Adipose tissue (tissue), 3 donors: ENCODE data around the gene GJB2. TPM values are rescaled to one million over a fixed set of nuclear protein-coding genes. Genes with fewer than 3 reads are reported as not detected.

Experiments used
- H3K27ac ChIP-seq: one replicate; pipeline ENCODE4 v1.5.1; 2013; ENCODE audit warnings: low read depth, low read length
- WGBS, 3 donors: extraction: QIAGEN DNeasy Blood & Tissue Kit; methylation state at CpG; one replicate each; pipeline ENCODE4 v1.1.7; 2013; 5-methylcytosine and 5-hydroxymethylcytosine counted together
- polyA plus RNA-seq, 3 donors: library from polyadenylated mRNA; stranded (reverse); fragments of 200-250 nt; gene quantifications; one replicate each; pipeline ENCODE4 v1.2.3, GENCODE V29; 2013
- donor health status: healthy with polysubstance abuse.
- donor health status: Bipolar disorder and iron deficiency.
- donor health status: healthy.

Gene GJB2
- 1 to 10 TPM in 1 of 3 donors, under 1 TPM in 2; 0.34 to 2.4 (median 0.83) TPM for polyA plus RNA-seq

- H3K27ac ChIP-seq, result no peak within 1 kb of the TSS
- WGBS, 3 donors, result 0 to 2% (median 0%) methylated on average over 14 to 39 of the region's 39 CpGs
Measured at GRCh38 chr13:20192836-20193161, at the start of gene GJB2. TSS of gene GJB2 (minus strand) at chr13:20192938. CDS start at chr13:20189581, 3,357 bp downstream.

GRCh38 chr13:20241593-20241992, 48.9 kb upstream of the GJB2 start:
- H3K27ac ChIP-seq, result no peak overlapping the region
- 59 to 84% (median 68%) methylated on average over 2 of the region's 2 CpGs for WGBS, 3 donors

- WGBS, 3 donors, result 65 to 84% (median 80%) methylated on average over 6 of the region's 6 CpGs
- no peak overlapping the region for H3K27ac ChIP-seq
Measured at GRCh38 chr13:20239748-20240147, 47.0 kb upstream of the GJB2 start.

DNA sequence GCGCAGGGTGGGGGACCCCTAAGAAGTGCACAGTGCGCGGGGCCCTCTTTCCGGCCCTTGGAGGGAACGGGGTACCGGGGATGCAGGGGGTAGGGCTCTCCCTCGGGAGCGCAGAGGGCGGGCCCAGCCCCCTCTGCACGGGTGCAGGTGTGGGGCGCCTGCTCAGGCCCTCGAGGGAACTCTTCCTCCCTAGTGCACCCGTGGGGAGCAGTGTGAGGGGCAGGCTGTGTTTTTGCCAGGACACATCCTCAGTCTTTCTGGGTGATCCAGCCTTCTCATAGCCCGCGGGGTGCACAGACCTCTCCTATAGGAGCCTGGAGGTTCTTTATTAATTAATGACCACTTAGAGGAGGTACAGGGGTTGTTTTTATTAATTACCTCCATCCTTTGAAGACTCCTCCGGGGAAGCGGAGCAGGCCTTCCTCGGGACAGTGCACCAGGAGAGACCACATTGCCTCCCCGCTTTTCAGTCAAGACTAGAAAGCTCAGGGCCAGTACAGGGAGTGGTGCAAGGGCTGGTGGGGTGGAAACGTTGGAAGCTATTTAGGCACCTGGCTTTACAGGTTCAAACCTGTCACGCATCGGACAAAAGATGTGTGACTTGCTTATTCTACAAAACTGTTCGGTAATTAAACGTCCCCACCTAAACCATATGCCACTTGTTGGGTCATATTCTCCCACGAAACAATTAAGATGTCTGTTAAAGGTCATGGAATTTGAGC, 40.0 kb upstream of the GJB2 start:
- H3K27ac ChIP-seq, result no peak overlapping the region
- 34 to 39% (median 37%) methylated on average over 23 to 25 of the region's 25 CpGs for WGBS, 3 donors

- no peak within 1 kb of the TSS for H3K27ac ChIP-seq
- 1 to 2% (median 2%) methylated on average over 65 to 85 of the region's 85 CpGs for WGBS, 3 donors
Measured at GRCh38 chr13:20231839-20232555, 39.3 kb upstream of the GJB2 start, which contains the start of gene GJB6. TSS of gene GJB6 (minus strand) at chr13:20232319. CDS start at chr13:20223480, 8,839 bp downstream.

DNA sequence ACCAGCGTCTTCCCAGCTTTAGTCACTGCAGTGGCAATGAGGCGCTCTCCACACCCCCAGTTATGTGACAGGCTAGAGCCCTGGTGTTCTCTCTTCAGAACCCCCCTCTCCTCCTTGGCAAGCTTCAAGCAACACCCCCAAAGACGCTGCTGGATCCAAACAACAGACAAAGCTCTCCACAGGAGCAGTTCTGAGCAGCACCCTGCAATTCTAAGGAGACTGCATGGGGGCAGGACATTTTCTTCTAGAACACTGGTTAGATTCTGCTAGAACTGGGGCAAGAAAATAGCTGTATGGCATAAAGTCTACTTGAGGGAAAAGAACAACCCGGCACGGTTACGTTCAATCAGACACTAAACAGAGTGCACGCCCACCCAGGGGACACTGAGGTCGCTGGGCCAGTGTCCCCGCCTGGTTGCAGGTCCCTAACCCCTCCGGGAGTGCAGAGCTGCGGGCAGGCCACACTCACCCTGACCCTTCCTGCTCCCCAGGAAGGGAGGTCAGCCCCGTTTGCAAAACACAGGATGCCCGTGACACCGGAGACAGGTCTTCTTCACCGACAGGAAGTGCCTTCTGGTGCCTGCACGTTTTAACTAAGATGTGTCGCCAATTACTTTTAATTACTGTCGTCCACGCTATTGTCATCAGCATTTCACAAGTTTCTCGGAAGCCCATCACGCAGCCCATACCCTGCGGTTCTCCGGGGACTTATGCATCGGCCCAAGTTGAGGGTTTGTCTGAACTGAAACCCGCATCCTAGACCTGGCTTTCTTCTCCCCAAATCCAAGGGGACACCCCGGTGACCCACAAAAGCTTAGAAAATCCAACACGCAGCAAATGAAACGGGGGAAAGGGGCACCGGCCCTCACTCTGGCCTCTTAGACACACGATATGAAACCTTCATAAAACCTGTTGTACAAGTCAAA, 38.4 kb upstream of the GJB2 start:
- H3K27ac ChIP-seq, result no peak overlapping the region
- WGBS, 3 donors, result 26 to 31% (median 30%) methylated on average over 30 of the region's 30 CpGs

- H3K27ac ChIP-seq, result no peak overlapping the region
- 53 to 62% (median 56%) methylated on average over 6 of the region's 6 CpGs for WGBS, 3 donors
Measured at GRCh38 chr13:20227730-20228129, 35.0 kb upstream of the GJB2 start.

GRCh38 chr13:20227288-20227687, 34.5 kb upstream of the GJB2 start:
- 78 to 90% (median 88%) methylated on average over 8 of the region's 8 CpGs for WGBS, 3 donors

DNA sequence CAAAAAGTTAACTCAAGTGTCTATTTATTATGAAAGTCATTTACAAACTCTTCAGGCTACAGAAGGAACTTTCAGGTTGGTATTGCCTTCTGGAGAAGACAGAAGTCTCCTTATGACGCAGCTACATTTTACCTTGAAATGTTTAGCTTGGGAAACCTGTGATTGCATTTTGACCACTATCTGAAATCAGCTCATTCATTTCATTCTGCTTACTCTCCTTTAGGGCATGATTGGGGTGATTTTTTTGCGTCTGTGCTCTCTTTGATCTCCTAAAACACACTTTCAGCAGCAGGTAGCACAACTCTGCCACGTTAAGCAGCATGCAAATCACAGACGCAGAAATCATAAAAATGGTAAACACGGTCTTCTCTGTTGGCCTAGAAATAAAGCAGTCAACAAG, 29.8 kb upstream of the GJB2 start:
- 68 to 72% (median 69%) methylated on average over 5 of the region's 5 CpGs for WGBS, 3 donors
- no peak overlapping the region for H3K27ac ChIP-seq

More at GRCh38 chr13:20227288-20227687, 34.5 kb upstream of the GJB2 start:
- no peak overlapping the region for H3K27ac ChIP-seq

GRCh38 chr13:20221772-20222171, 29.0 kb upstream of the GJB2 start:
- 50 to 73% (median 58%) methylated on average over 6 of the region's 6 CpGs for WGBS, 3 donors
- H3K27ac ChIP-seq, result no peak overlapping the region

DNA sequence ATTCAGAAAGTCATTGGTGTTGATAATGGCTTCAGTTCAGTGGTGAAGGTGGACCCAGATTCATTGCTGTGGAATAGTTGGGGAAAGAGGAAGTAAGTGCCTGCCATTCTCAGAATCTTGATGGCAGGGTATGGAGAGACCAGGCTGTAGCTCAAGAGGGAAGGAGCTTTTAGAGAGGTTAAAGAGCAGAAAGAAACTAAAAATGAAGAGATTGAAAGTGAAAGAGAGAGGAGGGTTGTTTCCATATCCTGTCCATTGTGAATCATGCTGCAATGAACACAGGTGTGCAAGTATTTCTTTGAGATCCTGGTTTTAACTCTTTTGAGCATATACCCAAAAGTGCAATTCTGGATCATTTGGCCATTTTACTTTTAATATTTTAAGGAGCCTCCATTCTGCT, 26.8 kb upstream of the GJB2 start:
- H3K27ac ChIP-seq, result no peak overlapping the region

DNA sequence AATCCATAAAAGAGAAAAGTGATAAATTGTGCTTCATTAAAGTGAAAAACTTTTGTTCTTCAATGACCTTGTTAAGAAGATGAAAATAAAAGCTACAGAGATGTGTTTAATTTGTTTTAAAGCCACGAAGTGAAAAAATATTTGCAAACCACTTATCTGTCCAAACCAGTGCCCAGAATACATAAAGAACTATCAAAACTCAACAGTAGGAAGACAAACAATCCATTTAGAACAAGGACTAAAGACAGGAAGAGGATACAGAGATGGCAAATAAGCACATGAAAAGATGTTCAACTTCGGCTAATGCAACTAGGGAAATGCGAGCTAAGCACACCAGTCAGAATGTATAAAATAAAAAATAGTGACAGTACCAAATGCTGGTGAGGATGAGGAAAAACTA, 24.4 kb upstream of the GJB2 start:
- no peak overlapping the region for H3K27ac ChIP-seq
- 48 to 68% (median 66%) methylated on average over 3 of the region's 3 CpGs for WGBS, 3 donors

DNA sequence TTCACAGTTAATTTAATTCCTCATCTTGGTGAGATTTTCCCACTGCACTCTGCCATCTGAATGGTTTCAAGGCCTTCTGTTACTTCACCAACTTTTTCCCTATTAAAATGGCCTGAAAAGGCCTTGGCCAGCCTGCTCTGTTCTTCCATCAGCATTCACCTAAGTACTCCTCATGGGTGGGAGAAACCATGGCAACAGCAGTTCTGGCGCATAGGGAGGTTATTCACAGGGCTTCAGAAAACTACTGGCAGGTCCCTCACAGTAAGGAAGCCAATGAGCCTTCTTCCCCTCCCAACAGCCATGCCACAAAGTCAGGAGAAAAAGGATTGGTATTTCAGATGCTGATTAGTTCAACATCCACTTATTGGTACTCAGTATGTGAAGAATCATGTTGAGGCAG, 17.2 kb upstream of the GJB2 start:
- H3K27ac ChIP-seq, result no peak overlapping the region

GRCh38 chr13:20206698-20207235, 14.0 kb upstream of the GJB2 start:
- no peak overlapping the region for H3K27ac ChIP-seq
- 70 to 72% (median 71%) methylated on average over 16 of the region's 16 CpGs for WGBS, 3 donors

More for the DNA sequence above, 17.2 kb upstream of the GJB2 start:
- WGBS, 3 donors, result 64 to 85% (median 85%) methylated on average over 1 of the region's 1 CpG

DNA sequence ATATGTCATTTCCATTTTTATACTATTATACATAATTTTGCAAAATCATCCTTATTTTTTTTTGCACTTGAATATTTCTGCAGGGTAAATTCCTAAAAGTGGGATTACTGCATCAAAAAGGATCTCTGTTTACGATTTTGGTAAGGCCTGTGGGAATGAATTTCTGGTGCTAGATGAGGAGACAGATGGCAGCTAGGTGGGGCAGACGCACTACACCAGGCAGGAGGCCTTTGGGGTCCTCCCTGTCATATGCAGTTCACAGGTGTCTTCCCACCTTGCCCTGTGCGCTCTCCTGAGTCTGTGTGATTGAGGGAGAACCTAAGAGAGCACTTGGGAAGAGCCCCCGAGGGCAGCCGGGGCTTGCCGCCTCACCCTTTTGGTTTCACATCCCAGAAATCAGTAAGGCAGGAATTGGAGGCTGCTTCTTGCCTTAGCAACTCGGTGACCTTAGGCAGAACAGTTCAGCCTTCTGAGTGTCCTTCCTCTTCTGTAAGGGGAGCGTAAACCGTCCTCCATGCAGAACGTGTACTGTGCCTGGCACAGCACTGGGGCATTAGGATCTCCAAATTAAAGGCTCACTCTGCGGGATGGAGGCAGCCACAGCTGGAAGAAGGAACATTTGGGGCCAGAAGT, 13.4 kb upstream of the GJB2 start:
- WGBS, 3 donors, result 79 to 81% (median 79%) methylated on average over 11 of the region's 11 CpGs
- H3K27ac ChIP-seq, result no peak overlapping the region

- WGBS, 3 donors, result 76 to 86% (median 79%) methylated on average over 1 of the region's 1 CpG
- H3K27ac ChIP-seq, result no peak overlapping the region
Measured at GRCh38 chr13:20198781-20199180, 6.0 kb upstream of the GJB2 start.

DNA sequence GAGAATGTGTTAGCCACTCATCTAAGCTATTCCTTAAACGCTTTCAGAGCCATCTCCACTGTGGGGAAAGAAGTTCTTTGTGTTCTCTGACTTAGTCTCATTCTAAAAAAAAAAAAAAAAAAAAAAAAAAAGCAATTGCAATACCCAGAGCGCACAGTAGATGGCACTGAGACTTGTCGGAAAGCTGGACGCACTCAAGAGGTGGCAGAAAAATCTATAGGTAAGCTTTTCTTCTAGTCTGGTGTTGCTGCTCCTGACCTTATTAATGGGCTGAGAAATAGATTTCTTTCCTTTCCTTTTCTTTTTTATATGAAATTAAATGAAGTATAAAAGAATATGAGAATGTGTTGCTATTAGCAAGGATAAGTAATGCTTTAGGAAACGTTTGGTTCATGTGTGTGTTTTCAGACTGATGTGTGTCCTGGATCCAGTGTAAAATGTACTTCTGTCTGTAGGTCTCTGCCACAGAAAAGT, 4.7 kb upstream of the GJB2 start:
- no peak overlapping the region for H3K27ac ChIP-seq
- WGBS, 3 donors, result 6 to 12% (median 11%) methylated on average over 5 of the region's 5 CpGs

- 61 to 64% (median 62%) methylated on average over 8 of the region's 8 CpGs for WGBS, 3 donors
Measured at GRCh38 chr13:20195801-20196200, 3.1 kb upstream of the GJB2 start.

More at GRCh38 chr13:20195801-20196200, 3.1 kb upstream of the GJB2 start:
- no peak overlapping the region for H3K27ac ChIP-seq
